Smooth muscle cell (in vitro differentiated cells): ENCODE results near the gene MPHOSPH9. TPM values are rescaled to one million over a fixed set of nuclear protein-coding genes. Genes with fewer than 3 reads are reported as not detected.

Source experiments
- DNase-seq: peaks from one replicate; lab custom pipeline; 2025; ENCODE audit not compliant: unreplicated experiment; lab: John Stamatoyannopoulos, UW
- H2AFZ ChIP-seq: fragments of 200-600 bp; sonication (generic); 2 replicates; pipeline ENCODE4 v1.6.0; 2016; ENCODE audit warnings: antibody characterized with exemption, low read depth, mild to moderate bottlenecking
- H3F3A ChIP-seq: fragments of 200-600 bp; sonication (generic); 2 replicates; pipeline ENCODE4 v1.6.0; 2017; ENCODE audit warnings: antibody characterized with exemption, low read depth
- H3K27ac ChIP-seq: fragments of 200-600 bp; sonication (generic); 2 replicates; pipeline ENCODE4 v1.5.1; 2016; ENCODE audit warnings: low read depth, mild to moderate bottlenecking
- H3K27me3 ChIP-seq: fragments of 200-600 bp; sonication (generic); 2 replicates; pipeline ENCODE4 v1.6.1; 2016; ENCODE audit warnings: low read depth, mild to moderate bottlenecking
- H3K36me3 ChIP-seq: fragments of 200-600 bp; sonication (generic); 2 replicates; pipeline ENCODE4 v1.5.1; 2016; ENCODE audit warnings: low read depth
- H3K4me1 ChIP-seq: fragments of 200-600 bp; sonication (generic); 2 replicates; pipeline ENCODE4 v1.5.1; 2016; ENCODE audit warnings: low read depth
- H3K4me2 ChIP-seq: fragments of 200-600 bp; sonication (generic); 2 replicates; pipeline ENCODE4 v1.6.0; 2016; ENCODE audit warnings: mild to moderate bottlenecking
- H3K4me3 ChIP-seq: fragments of 200-600 bp; sonication (generic); 2 replicates; pipeline ENCODE4 v1.5.1; 2016; ENCODE audit warnings: mild to moderate bottlenecking
- H3K79me2 ChIP-seq: fragments of 200-600 bp; sonication (generic); 2 replicates; pipeline ENCODE4 v1.6.0; 2016; ENCODE audit warnings: low read depth, mild to moderate bottlenecking
- H3K9ac ChIP-seq: fragments of 200-600 bp; sonication (generic); 2 replicates; pipeline ENCODE4 v1.6.0; 2016; ENCODE audit warnings: low read depth
- H3K9me3 ChIP-seq: fragments of 200-600 bp; sonication (generic); replicated peaks from 2 replicates; pipeline ENCODE4 v1.5.1; 2016; ENCODE audit warnings: low read depth
- H4K20me1 ChIP-seq: fragments of 200-600 bp; sonication (generic); 2 replicates; pipeline ENCODE4 v1.6.0; 2016; ENCODE audit warnings: low read depth
- WGBS: methylation state at CpG from one replicate; pipeline ENCODE4 v1.1.7; 2016; ENCODE audit warnings: low lambda C conversion rate; 5-methylcytosine and 5-hydroxymethylcytosine counted together
- polyA plus RNA-seq: library from polyadenylated mRNA; unstranded; fragments of >200 nt; fragmentation: Nextera tagmentation; extraction: Ambion mirVana; gene quantifications from 2 replicates; pipeline ENCODE4 v1.2.1, GENCODE V29; 2016
- total RNA-seq: library from RNA; depleted of rRNA; stranded (reverse); fragments of >200 nt; gene quantifications from 2 replicates; pipeline ENCODE4 v1.2.3, GENCODE V29; 2014
- TF ChIP-seq, protein P1 (sequence below): fragments of 200-600 bp; sonication (generic); IDR thresholded peaks from 2 replicates; pipeline ENCODE4 v1.5.1; 2017; ENCODE audit warnings: borderline replicate concordance, mild to moderate bottlenecking, antibody characterized with exemption; ENCODE audit not compliant: insufficient read depth, poor library complexity, severe bottlenecking

MPHOSPH9 gene
- total and polyA plus RNA-seq, 2 experiments from 2014 or later = 7.4 to 70.8 TPM

DNA sequence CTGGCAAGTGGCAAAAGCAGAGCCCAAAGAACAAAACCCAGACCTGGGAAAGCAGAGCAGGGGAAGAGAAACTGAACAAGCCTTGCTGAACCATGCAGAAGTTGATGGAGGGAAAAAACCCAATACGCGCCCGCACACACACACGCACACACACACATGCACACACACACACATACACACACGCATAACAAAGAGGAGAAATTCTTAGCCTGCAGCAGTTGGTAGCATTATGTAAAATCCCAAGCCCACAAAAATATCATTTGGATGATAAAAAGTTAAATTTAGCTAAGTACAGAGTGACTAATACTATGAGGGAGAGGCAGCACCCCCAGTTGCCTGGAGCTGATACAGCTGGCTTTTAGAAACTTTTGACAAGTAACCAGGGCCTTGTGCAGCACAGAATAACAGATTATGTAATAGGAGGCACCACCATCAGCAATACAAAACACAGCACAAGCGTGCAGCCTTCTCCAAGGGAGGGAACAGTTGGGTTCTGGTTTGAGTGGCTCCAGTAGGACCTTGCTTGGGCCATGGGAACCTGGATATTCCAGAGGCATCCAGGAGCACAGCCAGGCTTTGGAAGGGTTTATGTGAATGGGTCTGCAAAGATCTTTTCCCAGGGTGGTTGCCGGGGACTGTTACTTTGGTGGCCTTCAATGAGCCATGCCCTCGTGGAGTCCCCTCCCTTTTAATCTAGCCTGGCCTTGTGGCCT is 117.4 kb downstream of the MPHOSPH9 start:
- H4K20me1 ChIP-seq = peaks cover 66% of the 10 kb centered on the region
- DNase-seq = no peak
- H3K4me2 ChIP-seq = peak overlapping the region; percentile 43
- no peaks in the 10 kb centered on the region for H3K27me3 ChIP-seq
- H3K4me1 ChIP-seq = peaks cover 5% of the 10 kb centered on the region
- no peak overlapping the region for H3K27ac ChIP-seq
- peaks cover 6% of the 10 kb centered on the region for H3K79me2 ChIP-seq
- no peak overlapping the region for H3K9ac ChIP-seq
- 76% methylated on average over 8 of the region's 8 CpGs for WGBS
- TF ChIP-seq, protein P1, sequence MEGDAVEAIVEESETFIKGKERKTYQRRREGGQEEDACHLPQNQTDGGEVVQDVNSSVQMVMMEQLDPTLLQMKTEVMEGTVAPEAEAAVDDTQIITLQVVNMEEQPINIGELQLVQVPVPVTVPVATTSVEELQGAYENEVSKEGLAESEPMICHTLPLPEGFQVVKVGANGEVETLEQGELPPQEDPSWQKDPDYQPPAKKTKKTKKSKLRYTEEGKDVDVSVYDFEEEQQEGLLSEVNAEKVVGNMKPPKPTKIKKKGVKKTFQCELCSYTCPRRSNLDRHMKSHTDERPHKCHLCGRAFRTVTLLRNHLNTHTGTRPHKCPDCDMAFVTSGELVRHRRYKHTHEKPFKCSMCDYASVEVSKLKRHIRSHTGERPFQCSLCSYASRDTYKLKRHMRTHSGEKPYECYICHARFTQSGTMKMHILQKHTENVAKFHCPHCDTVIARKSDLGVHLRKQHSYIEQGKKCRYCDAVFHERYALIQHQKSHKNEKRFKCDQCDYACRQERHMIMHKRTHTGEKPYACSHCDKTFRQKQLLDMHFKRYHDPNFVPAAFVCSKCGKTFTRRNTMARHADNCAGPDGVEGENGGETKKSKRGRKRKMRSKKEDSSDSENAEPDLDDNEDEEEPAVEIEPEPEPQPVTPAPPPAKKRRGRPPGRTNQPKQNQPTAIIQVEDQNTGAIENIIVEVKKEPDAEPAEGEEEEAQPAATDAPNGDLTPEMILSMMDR = no peak
- no peaks in the 10 kb centered on the region for H3K36me3 ChIP-seq
- H3F3A ChIP-seq = no peaks in the 10 kb centered on the region
- H3K4me3 ChIP-seq = no peak overlapping the region
- no peaks in the 10 kb centered on the region for H3K9me3 ChIP-seq
- no peak overlapping the region for H2AFZ ChIP-seq

DNA sequence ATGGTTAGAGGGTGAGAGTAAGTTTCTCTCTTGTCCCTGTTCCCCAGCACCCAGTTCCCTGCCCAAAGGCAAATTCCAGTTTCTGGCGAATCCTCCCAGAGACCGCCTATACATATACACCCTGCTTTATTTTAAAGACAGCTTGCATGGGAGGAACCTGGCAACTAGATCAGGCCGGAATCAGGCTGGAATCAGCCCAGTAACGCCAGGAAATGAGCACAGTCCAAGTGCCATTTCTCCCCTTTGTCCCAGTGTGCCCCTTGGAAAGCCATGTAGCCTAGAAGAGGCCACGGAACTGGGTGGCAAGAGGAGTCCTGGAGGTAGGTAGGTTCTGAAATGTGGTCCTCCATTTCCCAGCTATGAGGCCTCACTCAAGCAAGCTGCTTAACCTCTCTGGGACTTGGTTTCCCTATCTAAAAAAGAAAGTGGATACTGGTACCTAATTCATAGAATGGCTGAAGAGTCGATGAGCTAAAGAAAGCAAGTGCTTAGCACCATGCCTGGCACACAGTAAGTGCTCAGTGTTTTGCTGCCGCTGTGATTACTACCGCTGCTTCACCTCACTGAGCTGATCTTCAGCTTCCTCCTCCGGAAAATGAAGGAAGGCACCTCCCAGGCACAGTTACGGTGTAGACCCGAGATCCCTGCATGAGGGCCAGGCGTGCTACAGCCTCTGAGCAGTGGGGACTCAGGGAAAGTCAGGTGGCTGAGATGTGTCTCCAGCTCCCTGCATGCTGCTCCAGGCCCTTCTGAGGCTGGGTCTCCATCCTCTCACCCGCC is 118.4 kb downstream of the MPHOSPH9 start:
- WGBS = 95% methylated on average over 13 of the region's 13 CpGs
- peaks cover 59% of the 10 kb centered on the region for H4K20me1 ChIP-seq
- H3K9me3 ChIP-seq = no peaks in the 10 kb centered on the region
- TF ChIP-seq, protein P1 = no peak
- no peaks in the 10 kb centered on the region for H3K27me3 ChIP-seq
- H3K79me2 ChIP-seq = peaks cover 6% of the 10 kb centered on the region
- no peak overlapping the region for H3K9ac ChIP-seq
- no peak overlapping the region for H3K27ac ChIP-seq
- no peak overlapping the region for H3K4me3 ChIP-seq
- peak overlapping the region; percentile 43 for H3K4me2 ChIP-seq
- H3K36me3 ChIP-seq = no peaks in the 10 kb centered on the region
- H3K4me1 ChIP-seq = peaks cover 5% of the 10 kb centered on the region
- H2AFZ ChIP-seq = no peak overlapping the region
- DNase-seq = no peak
- H3F3A ChIP-seq = no peaks in the 10 kb centered on the region

DNA sequence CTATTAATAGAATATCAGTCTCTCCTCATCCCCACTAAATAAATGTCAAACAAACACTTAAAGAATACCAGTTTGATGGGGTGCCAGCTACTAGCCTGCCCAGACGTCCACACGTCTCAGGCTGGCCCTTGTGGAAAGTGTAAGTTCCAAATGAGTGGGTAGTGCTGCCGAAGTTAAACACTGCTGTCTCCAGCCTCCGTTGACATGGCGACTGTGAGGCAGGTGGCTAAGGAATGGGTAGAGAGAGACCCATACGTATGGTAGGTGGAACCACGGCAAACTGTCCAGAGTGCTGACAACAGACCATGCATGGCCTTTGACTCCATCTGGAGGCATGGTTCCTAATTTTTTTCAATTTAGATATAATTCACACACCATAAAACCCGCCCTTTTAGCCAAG is 119.9 kb downstream of the MPHOSPH9 start:
- no peaks in the 10 kb centered on the region for H3K9me3 ChIP-seq
- no peak overlapping the region for H3K9ac ChIP-seq
- no peaks in the 10 kb centered on the region for H3F3A ChIP-seq
- peaks cover 5% of the 10 kb centered on the region for H3K4me1 ChIP-seq
- H4K20me1 ChIP-seq = peaks cover 54% of the 10 kb centered on the region
- WGBS = 69% methylated on average over 8 of the region's 8 CpGs
- peak overlapping the region; percentile 13 for H3K4me2 ChIP-seq
- no peaks in the 10 kb centered on the region for H3K36me3 ChIP-seq
- TF ChIP-seq, protein P1 = no peak
- no peaks in the 10 kb centered on the region for H3K27me3 ChIP-seq
- H2AFZ ChIP-seq = no peak overlapping the region
- H3K4me3 ChIP-seq = no peak overlapping the region
- DNase-seq = no peak
- peaks cover 6% of the 10 kb centered on the region for H3K79me2 ChIP-seq
- H3K27ac ChIP-seq = no peak overlapping the region
